ENCODE measurements around the gene XPR1.

Gene XPR1

GRCh38 chr1:180901076-180901990, 269.5 kb downstream of the XPR1 start:
- DNase-seq, result no peak

GRCh38 chr1:180902541-180902940, 270.7 kb downstream of the XPR1 start:
- DNase-seq, result no peak

- no peak for DNase-seq
Measured at GRCh38 chr1:180905927-180906326, 274.1 kb downstream of the XPR1 start.

- DNase-seq, result no peak
Measured at GRCh38 chr1:180906511-180906910, 274.7 kb downstream of the XPR1 start.

- DNase-seq, result no peak
Measured at GRCh38 chr1:180907313-180908055, 275.7 kb downstream of the XPR1 start.

- no peak for DNase-seq
Measured at GRCh38 chr1:180908074-180908765, 276.4 kb downstream of the XPR1 start.

- DNase-seq, result no peak
Measured at GRCh38 chr1:180909005-180909414, 277.2 kb downstream of the XPR1 start.

GRCh38 chr1:180909462-180909976, 277.7 kb downstream of the XPR1 start:
- no peak for DNase-seq

GRCh38 chr1:180911640-180912191, 279.9 kb downstream of the XPR1 start:
- DNase-seq, result no peak

GRCh38 chr1:180912211-180912800, 280.5 kb downstream of the XPR1 start:
- DNase-seq, result no peak

GRCh38 chr1:180912801-180913565, 281.2 kb downstream of the XPR1 start, which contains the start of gene KIAA1614:
KIAA1614 (plus strand) TSS chr1:180912897; CDS start chr1:180913244, 347 bp downstream.
- no peak for DNase-seq

- no peak for DNase-seq
Measured at GRCh38 chr1:180915426-180915965, 283.7 kb downstream of the XPR1 start.

GRCh38 chr1:180916012-180916770, 284.4 kb downstream of the XPR1 start:
- no peak for DNase-seq

- no peak for DNase-seq
Measured at GRCh38 chr1:180916771-180917170, 284.9 kb downstream of the XPR1 start.

- no peak for DNase-seq
Measured at GRCh38 chr1:180917306-180918065, 285.7 kb downstream of the XPR1 start.

GRCh38 chr1:180918519-180918918, 286.7 kb downstream of the XPR1 start:
- no peak for DNase-seq

- no peak for DNase-seq
Measured at GRCh38 chr1:180919183-180919700, 287.4 kb downstream of the XPR1 start.

- no peak for DNase-seq
Measured at GRCh38 chr1:180920193-180920592, 288.4 kb downstream of the XPR1 start.

GRCh38 chr1:180920702-180921101, 288.9 kb downstream of the XPR1 start:
- no peak for DNase-seq
